ENCODE measurements around the gene RHOH.

Gene RHOH

DNA sequence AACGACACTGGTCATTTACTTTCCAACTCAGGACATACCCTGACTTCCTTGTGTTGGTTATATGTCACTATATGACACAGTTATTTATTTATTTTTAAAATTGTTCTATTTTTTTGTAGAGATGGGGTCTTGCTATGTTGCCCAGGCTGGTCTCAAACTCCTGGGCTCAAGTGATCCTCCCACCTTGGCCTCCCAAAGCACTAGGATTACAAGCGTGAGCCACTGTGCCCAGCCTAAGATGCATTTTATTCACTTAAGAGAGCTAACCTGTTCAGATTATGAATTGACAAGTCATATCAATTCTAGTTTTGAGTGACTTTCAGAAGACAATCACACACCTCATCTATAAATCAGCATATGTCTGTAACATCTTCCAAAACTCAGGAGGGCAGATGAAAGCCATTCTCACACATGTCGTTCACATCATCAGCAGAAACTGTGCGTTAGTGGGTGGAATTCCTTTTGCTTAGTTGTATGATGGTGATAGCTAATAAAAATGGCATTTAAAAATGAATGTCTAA is 9.4 kb upstream of the RHOH start:
- no peak for DNase-seq (ENCODE audit: low read depth in 3 of 3, low spot score in 1 of 3)

- no peak for DNase-seq (ENCODE audit: low read depth in 3 of 3, low spot score in 1 of 3)
These were observed 6.8 kb upstream of the RHOH start for GRCh38 chr4:40190019-40190418.

DNA sequence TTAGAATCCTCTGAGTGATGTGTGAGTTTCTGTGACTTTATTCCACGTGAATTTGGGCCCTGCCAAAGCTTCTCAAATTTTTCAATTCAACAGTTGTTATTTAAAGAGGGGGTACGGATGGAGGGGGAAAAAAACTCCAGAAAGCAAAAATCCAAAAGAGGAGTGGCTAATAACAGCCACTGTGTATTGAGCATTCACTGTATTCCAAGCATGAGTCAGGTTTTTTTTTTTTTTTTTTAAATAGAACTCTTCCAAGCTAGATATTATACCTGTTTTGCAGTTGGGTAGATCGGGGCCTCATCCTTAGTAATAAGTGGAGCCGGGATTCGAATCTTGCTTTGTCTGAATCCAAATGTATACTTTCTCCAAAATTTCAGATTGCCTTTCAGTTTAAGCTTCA is 6.4 kb upstream of the RHOH start:
- DNase-seq (ENCODE audit: low read depth in 3 of 3, low spot score in 1 of 3): no peak

- DNase-seq (ENCODE audit: low read depth in 3 of 3, low spot score in 1 of 3): no peak
These were observed 5.7 kb upstream of the RHOH start for GRCh38 chr4:40190880-40191815.

GRCh38 chr4:40192114-40193015 is 4.5 kb upstream of the RHOH start:
- no peak for DNase-seq (ENCODE audit: low read depth in 3 of 3, low spot score in 1 of 3)

DNA sequence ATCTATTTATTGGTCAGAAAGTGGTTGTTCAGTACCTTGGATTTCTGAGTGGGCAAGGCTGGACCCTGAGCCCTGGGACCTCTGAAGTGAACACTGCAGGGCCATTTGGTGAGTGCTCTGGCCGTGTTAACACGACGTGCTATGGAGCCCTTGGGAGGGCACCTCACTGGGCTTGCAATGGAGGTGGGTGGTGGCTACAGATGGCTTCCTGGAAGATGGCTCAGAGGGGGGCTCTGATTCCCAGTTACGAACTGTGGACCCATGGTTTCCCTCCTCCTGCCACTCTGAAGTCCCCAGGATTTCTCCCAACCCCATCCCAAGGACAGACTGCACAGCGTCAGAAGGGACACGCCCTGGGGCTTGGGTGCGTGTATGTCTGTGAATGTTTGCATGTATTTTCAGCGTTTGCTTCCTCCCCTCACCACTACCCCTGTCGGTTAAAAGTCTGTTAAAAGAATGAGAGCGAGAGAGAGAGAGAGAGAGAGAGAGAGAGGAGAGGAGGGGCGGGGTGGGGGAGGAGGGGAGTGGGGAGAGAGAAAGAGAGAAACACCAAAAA is 3.7 kb upstream of the RHOH start:
- no peak for DNase-seq (ENCODE audit: low read depth in 3 of 3, low spot score in 1 of 3)

DNA sequence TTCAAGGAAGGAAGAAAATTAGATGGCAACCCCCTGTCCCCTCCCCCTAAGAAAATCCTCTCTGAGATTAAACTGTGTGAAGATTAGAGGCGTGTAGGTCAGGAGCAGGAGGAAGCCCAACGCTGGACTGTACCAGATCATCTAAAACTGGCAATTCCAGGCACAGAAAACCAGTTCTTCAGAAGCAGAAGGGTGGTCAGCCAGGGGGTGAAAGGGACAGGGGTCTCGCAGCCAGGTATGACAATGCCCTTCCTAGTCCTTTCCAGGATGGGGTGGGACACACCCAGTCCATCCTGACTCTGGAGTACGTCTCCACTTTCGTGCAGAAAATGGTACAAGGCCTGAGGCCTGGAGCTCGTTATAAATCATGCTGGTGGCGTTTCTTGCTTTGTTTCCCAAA is 3.3 kb upstream of the RHOH start:
- DNase-seq (ENCODE audit: low read depth in 3 of 3, low spot score in 1 of 3): no peak

DNA sequence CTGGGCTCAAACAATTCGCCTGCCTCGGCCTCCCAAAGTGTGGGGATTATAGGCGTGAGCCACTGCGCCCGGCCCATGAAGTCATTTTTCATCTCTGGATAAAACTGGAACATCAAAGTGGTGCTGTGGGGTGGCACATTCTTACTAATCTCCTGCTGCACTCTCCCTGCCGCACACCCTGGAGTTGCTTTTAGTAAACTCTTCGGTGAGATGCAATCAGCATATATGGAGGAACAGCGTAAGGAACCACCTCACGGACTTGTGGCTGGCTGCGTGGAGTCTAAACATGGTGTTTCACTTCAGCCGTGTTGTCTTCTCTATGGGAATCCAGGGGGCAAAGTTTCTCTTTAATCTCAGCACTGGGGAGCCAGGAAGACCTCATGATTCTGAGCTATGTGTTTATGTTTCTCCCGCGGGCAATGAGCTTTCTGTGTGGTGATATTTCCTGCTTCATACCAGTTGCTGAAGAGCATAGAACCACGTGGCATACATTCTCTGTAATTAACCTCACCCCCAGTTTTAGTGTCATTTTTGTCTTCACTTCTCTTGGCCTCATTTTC is 2.1 kb upstream of the RHOH start:
- DNase-seq (ENCODE audit: low read depth in 3 of 3, low spot score in 1 of 3): no peak

DNA sequence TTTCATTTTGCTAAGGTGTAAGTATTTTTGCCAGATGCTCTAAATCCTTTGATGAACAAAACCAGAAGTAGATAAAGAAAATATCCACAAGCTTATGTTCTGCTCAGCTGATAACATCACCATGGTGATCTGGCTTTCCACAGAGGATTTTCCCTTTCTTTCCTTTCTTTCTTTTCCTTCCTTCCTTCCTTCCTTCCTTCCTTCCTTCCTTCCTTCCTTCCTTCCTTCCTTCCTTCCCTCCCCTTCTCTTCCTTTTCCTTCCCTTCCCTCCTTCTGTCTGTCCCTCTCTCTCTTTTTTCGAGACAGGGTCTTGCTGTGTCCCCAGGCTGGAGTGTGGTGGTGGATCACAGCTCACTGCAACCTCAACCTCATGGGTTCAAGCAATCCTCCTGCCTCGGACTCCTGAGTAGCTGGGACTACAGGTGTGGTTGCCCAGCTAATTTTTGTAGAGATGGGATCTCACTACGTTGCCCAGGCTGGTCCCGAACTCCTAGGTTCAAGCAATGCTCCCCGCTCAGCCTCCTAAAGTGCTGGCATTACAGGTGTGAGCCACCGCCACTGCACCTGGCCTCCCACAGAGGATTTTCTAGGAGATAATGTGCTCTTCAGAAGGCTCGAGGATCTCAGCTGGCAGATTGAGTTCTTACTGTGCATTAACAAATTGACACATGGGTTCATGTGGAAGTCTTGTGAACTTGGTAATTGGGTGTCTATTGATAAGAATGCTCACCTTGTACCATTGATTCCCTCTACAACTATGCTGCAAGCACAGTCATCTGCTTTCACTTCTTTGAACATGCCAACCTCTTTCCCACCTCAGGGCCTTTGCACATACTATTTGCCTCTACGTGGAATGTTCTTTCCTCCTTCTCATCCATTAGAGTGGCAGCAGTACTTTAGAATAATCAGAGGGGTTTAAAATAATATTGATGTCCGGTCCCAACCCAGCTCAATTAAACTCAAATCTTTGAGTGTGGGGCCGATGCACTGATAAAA is 1.4 kb upstream of the RHOH start:
- DNase-seq (ENCODE audit: low read depth in 3 of 3, low spot score in 1 of 3): no peak

GRCh38 chr4:40196272-40196671 is 559 bp upstream of the RHOH start:
- no peak for DNase-seq (ENCODE audit: low read depth in 3 of 3, low spot score in 1 of 3)

DNA sequence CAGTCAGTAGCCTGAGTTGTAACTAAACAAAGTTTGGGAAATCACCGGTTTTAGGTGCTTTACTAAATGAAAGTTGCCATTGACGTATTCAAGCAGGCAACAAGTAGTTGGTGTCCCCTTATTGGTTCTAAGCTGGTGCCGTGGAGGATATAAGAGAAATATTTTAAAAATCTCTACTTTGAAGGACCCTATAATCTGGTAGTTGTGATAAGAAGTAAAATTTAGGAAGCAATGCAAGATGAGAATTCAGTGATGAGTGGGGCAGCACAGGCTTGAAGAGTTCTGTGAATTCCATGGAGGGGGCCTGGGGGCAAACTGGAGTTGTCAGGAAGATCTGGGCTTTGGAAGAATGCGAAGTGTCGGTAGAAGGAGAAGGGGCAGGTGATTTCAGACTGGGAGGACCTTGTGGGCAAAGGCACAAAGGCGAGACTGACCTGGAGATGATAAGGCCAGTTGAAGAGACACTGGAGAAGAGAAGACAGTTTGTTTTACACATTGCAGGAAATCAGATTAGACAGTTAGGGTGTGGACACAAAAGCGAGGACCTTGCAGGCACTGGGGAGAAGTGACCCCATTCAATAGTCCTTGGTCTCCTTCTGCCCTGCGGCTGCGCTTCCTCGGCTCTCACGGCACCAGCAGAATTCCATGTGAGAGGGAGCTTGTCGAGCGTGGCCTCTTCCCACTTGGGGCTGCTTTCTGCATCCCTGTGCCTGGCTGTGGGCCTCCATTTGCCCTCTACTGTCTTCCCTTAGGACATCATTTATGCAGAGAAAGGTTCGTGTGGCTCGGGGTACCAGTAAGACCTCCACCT is 1.3 kb downstream of the RHOH start:
- DNase-seq (ENCODE audit: low read depth in 3 of 3, low spot score in 1 of 3): no peak

GRCh38 chr4:40199179-40199670 is 2.4 kb downstream of the RHOH start:
- no peak for DNase-seq (ENCODE audit: low read depth in 3 of 3, low spot score in 1 of 3)

DNA sequence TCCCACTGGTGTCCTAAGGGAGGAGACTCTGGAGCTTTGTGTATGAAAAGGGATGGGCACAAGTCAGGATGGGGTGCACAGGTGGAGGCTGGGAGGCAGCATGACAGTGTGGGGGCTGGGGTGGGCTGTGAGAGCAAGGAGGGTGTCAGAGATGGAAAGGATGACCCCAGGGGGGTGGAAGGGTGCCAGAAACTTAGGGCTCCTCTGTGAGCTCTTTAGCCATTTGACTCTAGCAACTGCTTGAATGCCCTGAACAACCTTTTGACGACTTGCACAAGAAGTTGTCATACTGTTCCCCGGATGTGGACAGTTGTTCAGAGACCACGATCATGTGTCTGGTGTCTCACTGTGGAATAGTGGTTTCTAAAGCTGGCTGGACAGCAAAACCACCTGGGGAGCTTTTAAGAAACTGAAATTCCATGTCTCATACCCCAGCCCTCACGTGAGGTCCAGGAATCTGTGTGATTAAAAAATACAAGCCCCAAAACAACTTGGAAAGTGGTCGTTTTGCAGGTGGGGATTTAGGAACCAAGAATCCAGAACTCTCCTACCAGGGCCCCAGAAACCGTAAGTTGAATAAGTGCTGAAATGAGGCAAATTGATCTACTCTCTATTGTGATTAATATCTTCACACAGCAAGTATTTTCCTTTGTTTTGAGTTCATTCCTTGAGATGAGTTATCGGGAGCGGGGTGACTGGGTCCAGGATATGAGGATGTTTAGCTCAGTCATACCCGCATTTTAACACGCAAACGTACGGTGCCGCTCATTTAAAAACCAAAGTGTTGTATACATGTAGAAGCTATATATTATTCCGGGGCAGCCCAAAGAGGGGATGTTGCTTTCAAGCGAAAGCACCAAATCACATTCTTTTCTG is 3.4 kb downstream of the RHOH start:
- no peak for DNase-seq (ENCODE audit: low read depth in 3 of 3, low spot score in 1 of 3)

DNA sequence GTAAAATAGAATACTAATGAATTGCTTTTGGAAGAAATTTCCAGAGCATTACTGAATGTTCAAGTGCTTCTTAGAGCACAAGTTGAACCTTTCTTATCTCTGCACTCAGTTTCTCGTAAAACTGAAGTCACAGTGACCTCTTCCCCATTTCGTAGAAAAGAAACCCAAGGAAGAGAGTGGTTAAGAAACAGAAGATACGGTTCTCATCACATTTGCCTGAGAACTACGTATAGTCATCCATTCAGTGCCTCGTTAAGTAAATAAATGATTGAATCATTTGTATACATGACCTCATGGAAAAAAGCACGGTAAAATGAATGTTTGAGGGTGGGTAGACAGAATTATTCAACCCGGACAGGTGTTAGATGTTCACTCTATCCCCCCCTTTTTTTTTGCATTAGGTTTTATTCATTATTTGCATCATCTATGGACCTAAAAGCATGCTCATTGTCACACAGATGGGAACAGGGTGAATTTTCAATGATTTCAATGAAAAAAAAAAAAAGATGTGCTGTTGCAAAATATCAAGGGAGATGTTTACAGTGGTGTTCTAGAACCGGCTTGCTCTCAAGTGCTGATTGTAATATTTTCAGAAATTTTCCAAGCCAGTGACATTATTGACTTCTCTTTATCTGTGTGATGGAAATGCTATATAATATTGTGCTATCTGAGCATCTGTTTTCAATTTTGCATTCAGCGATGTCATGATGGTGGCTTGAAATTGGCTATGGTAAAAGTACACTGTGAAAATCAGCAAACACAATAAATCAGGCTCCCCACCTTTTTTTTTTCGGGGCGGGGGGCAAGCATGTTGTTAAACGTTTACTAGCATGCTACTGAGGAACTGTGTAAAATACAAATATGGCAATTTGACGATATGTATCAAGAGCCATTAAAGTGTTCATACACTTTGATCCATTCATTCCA is 4.3 kb downstream of the RHOH start:
- no peak for DNase-seq (ENCODE audit: low read depth in 3 of 3, low spot score in 1 of 3)

DNA sequence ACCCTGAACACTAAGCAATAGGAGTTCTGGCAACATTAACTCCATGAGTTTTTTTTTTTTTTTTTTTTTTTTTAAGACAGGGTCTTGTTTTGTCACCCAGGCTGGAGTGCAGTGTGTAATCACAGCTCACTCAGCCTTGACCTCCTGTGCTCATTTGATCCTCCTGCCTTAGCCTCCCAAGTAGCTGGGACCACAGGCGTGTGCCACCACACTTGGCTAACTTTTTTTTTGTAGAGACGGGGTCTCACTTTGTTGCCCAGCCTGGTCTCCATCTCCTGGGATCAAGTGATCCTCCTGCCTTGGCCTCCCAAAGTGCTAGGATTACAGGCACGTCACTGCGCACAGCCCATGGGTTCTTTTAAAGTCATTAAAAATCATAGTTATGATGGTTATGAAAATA is 5.1 kb downstream of the RHOH start:
- DNase-seq (ENCODE audit: low read depth in 3 of 3, low spot score in 1 of 3): no peak

DNA sequence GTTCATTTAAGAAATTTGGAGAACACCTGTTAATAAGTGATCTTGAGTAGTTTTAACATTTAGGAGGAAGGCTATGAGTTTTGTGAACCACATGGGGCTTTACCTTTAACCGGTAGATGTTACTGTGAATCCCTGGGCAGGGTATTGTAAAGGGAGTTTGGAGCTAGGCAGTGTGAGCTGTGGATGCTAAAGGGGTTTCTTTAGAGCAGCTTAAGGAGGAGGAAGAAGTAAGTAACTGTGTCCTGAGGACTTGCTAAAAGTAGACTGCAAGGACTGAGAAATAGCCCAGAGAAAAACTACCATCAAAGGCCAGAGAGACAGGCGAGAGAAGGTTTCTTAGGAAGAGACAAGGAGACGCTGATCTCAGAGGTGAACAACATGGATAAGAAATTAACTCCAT is 5.6 kb downstream of the RHOH start:
- no peak for DNase-seq (ENCODE audit: low read depth in 3 of 3, low spot score in 1 of 3)

All from stimulated activated CD4-positive, alpha-beta T cell treated with anti-CD3 and anti-CD28 coated beads, TNF-alpha, amount 100 ng/mL, for 1 hour (primary cell).